ENCODE results near the gene ECHDC3.

DNA sequence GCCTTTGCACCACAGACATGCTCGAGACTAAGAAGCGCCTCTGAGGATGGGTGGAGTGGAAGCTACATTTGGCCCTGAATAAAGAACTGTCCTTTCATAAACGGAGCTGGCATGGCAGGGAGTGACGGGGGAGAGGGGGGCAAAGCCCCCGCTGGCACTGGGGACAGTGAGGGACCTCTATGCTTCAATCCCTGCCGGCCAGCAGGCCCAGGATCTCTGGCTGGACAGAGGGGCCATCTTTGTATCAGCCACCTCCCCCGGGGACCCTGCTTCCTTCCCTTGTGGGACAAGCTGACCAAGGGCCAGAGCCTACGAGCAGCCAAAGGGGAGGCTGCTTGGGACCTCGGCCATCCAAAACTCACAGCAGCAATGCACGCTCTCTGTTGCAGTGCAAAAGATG lies 28.2 kb upstream of the ECHDC3 start:
- TF ChIP-seq POLR2A (IDR thresholded peaks at IDR 0.05), result no peak
- TF ChIP-seq, protein P1, sequence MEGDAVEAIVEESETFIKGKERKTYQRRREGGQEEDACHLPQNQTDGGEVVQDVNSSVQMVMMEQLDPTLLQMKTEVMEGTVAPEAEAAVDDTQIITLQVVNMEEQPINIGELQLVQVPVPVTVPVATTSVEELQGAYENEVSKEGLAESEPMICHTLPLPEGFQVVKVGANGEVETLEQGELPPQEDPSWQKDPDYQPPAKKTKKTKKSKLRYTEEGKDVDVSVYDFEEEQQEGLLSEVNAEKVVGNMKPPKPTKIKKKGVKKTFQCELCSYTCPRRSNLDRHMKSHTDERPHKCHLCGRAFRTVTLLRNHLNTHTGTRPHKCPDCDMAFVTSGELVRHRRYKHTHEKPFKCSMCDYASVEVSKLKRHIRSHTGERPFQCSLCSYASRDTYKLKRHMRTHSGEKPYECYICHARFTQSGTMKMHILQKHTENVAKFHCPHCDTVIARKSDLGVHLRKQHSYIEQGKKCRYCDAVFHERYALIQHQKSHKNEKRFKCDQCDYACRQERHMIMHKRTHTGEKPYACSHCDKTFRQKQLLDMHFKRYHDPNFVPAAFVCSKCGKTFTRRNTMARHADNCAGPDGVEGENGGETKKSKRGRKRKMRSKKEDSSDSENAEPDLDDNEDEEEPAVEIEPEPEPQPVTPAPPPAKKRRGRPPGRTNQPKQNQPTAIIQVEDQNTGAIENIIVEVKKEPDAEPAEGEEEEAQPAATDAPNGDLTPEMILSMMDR (IDR thresholded peaks at IDR 0.05), result no peak
